ENCODE results near the gene NXN. TPM values are rescaled to one million over a fixed set of nuclear protein-coding genes. Genes with fewer than 3 reads are reported as not detected.

NXN gene
- polyA plus RNA-seq, 1 of the 3 experiments (the other 2 are of a cell fraction), result 23.9 TPM

GRCh38 chr17:987931-988330 lies 8.4 kb upstream of the NXN start:
- no peak overlapping the region for H3K4me2 ChIP-seq
- TF ChIP-seq MEF2A (IDR thresholded peaks at IDR 0.05; ENCODE audit: borderline replicate concordance, low read depth), result no peak
- H3K9me2 ChIP-seq, result no peaks in the 10 kb centered on the region
- H3K27ac ChIP-seq (ENCODE audit: low read depth in 2 of 2, low read length in 1 of 2), result no peak overlapping the region
- H2AFZ ChIP-seq (ENCODE audit: low read depth), result no peak overlapping the region
- H4K20me1 ChIP-seq (ENCODE audit: insufficient read depth), result no peaks in the 10 kb centered on the region
- no peaks in the 10 kb centered on the region for H3K9me3 ChIP-seq
- no peaks in the 10 kb centered on the region for H3K4me1 ChIP-seq (ENCODE audit: control insufficient read depth in 1 of 2, insufficient read depth in 2 of 2, low read depth in 1 of 2, low read length in 1 of 2)
- no peak for DNase-seq
- H3K79me2 ChIP-seq (ENCODE audit: insufficient read depth), result no peaks in the 10 kb centered on the region
- H3K27me3 ChIP-seq (ENCODE audit: insufficient read depth), result no peaks in the 10 kb centered on the region
- H3K9ac ChIP-seq, result no peak overlapping the region
- no peaks in the 10 kb centered on the region for H3K36me3 ChIP-seq (replicated peaks in 1 of 2; ENCODE audit: control insufficient read depth in 1 of 2, insufficient read depth in 2 of 2, low read length in 1 of 2)
- POLR2A ChIA-PET, result no interaction called here
- 83% methylated on average over 14 of the region's 15 CpGs for WGBS (ENCODE audit: low lambda C conversion rate)
- no peaks in the 10 kb centered on the region for H3F3A ChIP-seq (replicated peaks; ENCODE audit: insufficient read depth)
- H3K4me3 ChIP-seq (ENCODE audit: low read depth in 2 of 2, low read length in 1 of 2), result no peak overlapping the region
- CTCF ChIA-PET, result interaction anchor here (1.0 kb wide), 2 partner anchors 8 to 68 kb away, joined by 4 to 5 read pairs; partner anchors contain the start of gene TIMM22

- Histone ChIP-seq H3K27me3 (ENCODE audit: insufficient read depth) (no peaks in the 10 kb centered on the region), H3K9me2 (no peaks in the 10 kb centered on the region), H2AFZ (ENCODE audit: low read depth) (no peak overlapping the region), H3K4me1 (ENCODE audit: control insufficient read depth in 1 of 2, insufficient read depth in 2 of 2, low read depth in 1 of 2, low read length in 1 of 2) (no peaks in the 10 kb centered on the region), H3K27ac (ENCODE audit: low read depth in 2 of 2, low read length in 1 of 2) (no peak overlapping the region), H4K20me1 (ENCODE audit: insufficient read depth) (no peaks in the 10 kb centered on the region), H3K79me2 (ENCODE audit: insufficient read depth) (no peaks in the 10 kb centered on the region), H3K36me3 (replicated peaks in 1 of 2; ENCODE audit: control insufficient read depth in 1 of 2, insufficient read depth in 2 of 2, low read length in 1 of 2) (no peaks in the 10 kb centered on the region), H3F3A (replicated peaks; ENCODE audit: insufficient read depth) (no peaks in the 10 kb centered on the region), H3K9me3 (no peaks in the 10 kb centered on the region), H3K9ac (no peak overlapping the region), H3K4me2 (no peak overlapping the region), H3K4me3 (ENCODE audit: low read depth in 2 of 2, low read length in 1 of 2) (no peak overlapping the region)
- no peak for DNase-seq
- 80% methylated on average over 6 of the region's 6 CpGs for WGBS (ENCODE audit: low lambda C conversion rate)
- TF ChIP-seq MEF2A (IDR thresholded peaks at IDR 0.05; ENCODE audit: borderline replicate concordance, low read depth) (no peak), RCOR1 (IDR thresholded peaks at IDR 0.05; ENCODE audit: low read length) (no peak), SMC3 (IDR thresholded peaks at IDR 0.05; ENCODE audit: low read depth, low read length) (no peak), GATA2 (CRISPR knock-in tag; IDR thresholded peaks at IDR 0.05) (no peak), RFX5 (IDR thresholded peaks at IDR 0.05; ENCODE audit: low read length) (no peak), POLR2AphosphoS5 (IDR thresholded peaks at IDR 0.05; ENCODE audit: low read depth, low read length) (no peak), MAX (IDR thresholded peaks at IDR 0.05; ENCODE audit: low read depth) (no peak), ELF1 (IDR thresholded peaks at IDR 0.05) (no peak), FOXM1 (IDR thresholded peaks at IDR 0.05; ENCODE audit: low read depth) (no peak), JUND (IDR thresholded peaks at IDR 0.05) (no peak), TCF12 (IDR thresholded peaks at IDR 0.05) (no peak), FOXJ3 (CRISPR knock-in tag; IDR thresholded peaks at IDR 0.05) (no peak), NRF1 (IDR thresholded peaks at IDR 0.05; ENCODE audit: low read depth, low read length) (no peak), ZBTB33 (IDR thresholded peaks at IDR 0.05; ENCODE audit: borderline replicate concordance, low read depth) (no peak)
- ChIA-PET POLR2A (no interaction called here), CTCF (interaction anchor here (1.0 to 3.3 kb wide), 2 partner anchors 10 to 574 kb away, joined by 3 to 13 read pairs; partner anchors contain the start of gene TIMM22)
Observed at GRCh38 chr17:986322-986929, 6.8 kb upstream of the NXN start.
